Activated naive CD8-positive, alpha-beta T cell treated with anti-CD3 and anti-CD28 coated beads, Interleukin-2, amount 50 U/mL, for 24 hours (primary cell): ENCODE data around the gene UBASH3B.

Experiments used
- ATAC-seq: fragments of 150-1000 bp; cut with Tn5 transposase; one replicate; pipeline ENCODE4 v1.10.0; 2021
- DNase-seq: peaks from one replicate; pipeline ENCODE4 v3.0.0; 2021
- H3K27ac Mint-ChIP-seq: one replicate; pipeline ENCODE4 v1.8.0; 2021; ENCODE audit warnings: mild to moderate bottlenecking, mixed read lengths
- H3K27me3 Mint-ChIP-seq: one replicate; pipeline ENCODE4 v1.8.0; 2021; ENCODE audit warnings: mixed read lengths
- H3K36me3 Mint-ChIP-seq: one replicate; pipeline ENCODE4 v1.8.0; 2021; ENCODE audit warnings: low read depth, mixed read lengths
- H3K4me1 Mint-ChIP-seq: one replicate; pipeline ENCODE4 v1.8.0; 2021; ENCODE audit warnings: mixed read lengths
- H3K4me3 Mint-ChIP-seq: one replicate; pipeline ENCODE4 v1.8.0; 2021; ENCODE audit warnings: mild to moderate bottlenecking, moderate library complexity, mixed read lengths
- H3K9me3 Mint-ChIP-seq: one replicate; pipeline ENCODE4 v1.8.0; 2021; ENCODE audit warnings: mixed read lengths

UBASH3B gene

GRCh38 chr11:122769126-122769780, 113.7 kb downstream of the UBASH3B start:
- Mint-ChIP-seq H3K4me1 (peaks cover 19% of the 10 kb centered on the region), H3K27me3 (no peaks in the 10 kb centered on the region), H3K4me3 (no peak overlapping the region), H3K9me3 (no peaks in the 10 kb centered on the region), H3K27ac (no peak overlapping the region), H3K36me3 (peaks cover 12% of the 10 kb centered on the region)
- DNase-seq (no peak), ATAC-seq (no peak)

- ATAC-seq (no peak), DNase-seq (no peak)
- Mint-ChIP-seq H3K27me3 (no peaks in the 10 kb centered on the region), H3K27ac (no peak overlapping the region), H3K36me3 (peaks cover 24% of the 10 kb centered on the region), H3K4me1 (peaks cover 56% of the 10 kb centered on the region), H3K9me3 (no peaks in the 10 kb centered on the region), H3K4me3 (no peak overlapping the region)
Measured at GRCh38 chr11:122772945-122773344, 117.4 kb downstream of the UBASH3B start.

GRCh38 chr11:122773781-122774266, 118.3 kb downstream of the UBASH3B start:
- DNase-seq (no peak), ATAC-seq (no peak)
- peaks cover 26% of the 10 kb centered on the region for H3K36me3 Mint-ChIP-seq
- H3K27me3 Mint-ChIP-seq, result no peaks in the 10 kb centered on the region
- H3K27ac Mint-ChIP-seq, result no peak overlapping the region
- H3K9me3 Mint-ChIP-seq, result no peaks in the 10 kb centered on the region
- H3K4me1 Mint-ChIP-seq, result peaks cover 65% of the 10 kb centered on the region
- no peak overlapping the region for H3K4me3 Mint-ChIP-seq

GRCh38 chr11:122775675-122776271, 120.3 kb downstream of the UBASH3B start:
- H3K4me3 Mint-ChIP-seq, result peak overlapping the region; percentile 28
- peaks cover 76% of the 10 kb centered on the region for H3K4me1 Mint-ChIP-seq
- H3K36me3 Mint-ChIP-seq, result peaks cover 27% of the 10 kb centered on the region
- ATAC-seq (peak; percentile 72), DNase-seq (no peak)
- no peaks in the 10 kb centered on the region for H3K9me3 Mint-ChIP-seq
- no peaks in the 10 kb centered on the region for H3K27me3 Mint-ChIP-seq
- H3K27ac Mint-ChIP-seq, result peak overlapping the region; percentile 86

- ATAC-seq, result no peak
- no peaks in the 10 kb centered on the region for H3K27me3 Mint-ChIP-seq
- H3K4me1 Mint-ChIP-seq, result peaks cover 80% of the 10 kb centered on the region
- H3K9me3 Mint-ChIP-seq, result no peaks in the 10 kb centered on the region
- DNase-seq, result no peak
- H3K36me3 Mint-ChIP-seq, result peaks cover 31% of the 10 kb centered on the region
- peak overlapping the region; percentile 86 for H3K27ac Mint-ChIP-seq
- H3K4me3 Mint-ChIP-seq, result no peak overlapping the region
Measured at GRCh38 chr11:122776546-122776945, 121.0 kb downstream of the UBASH3B start.

- peak overlapping the region; percentile 6 for H3K4me3 Mint-ChIP-seq
- ATAC-seq (no peak), DNase-seq (no peak)
- peaks cover 33% of the 10 kb centered on the region for H3K36me3 Mint-ChIP-seq
- H3K4me1 Mint-ChIP-seq, result peaks cover 76% of the 10 kb centered on the region
- H3K9me3 Mint-ChIP-seq, result no peaks in the 10 kb centered on the region
- no peaks in the 10 kb centered on the region for H3K27me3 Mint-ChIP-seq
- H3K27ac Mint-ChIP-seq, result peak overlapping the region; percentile 86
Measured at GRCh38 chr11:122777343-122777742, 121.8 kb downstream of the UBASH3B start.

- Mint-ChIP-seq H3K27me3 (no peaks in the 10 kb centered on the region), H3K4me3 (peak overlapping the region; percentile 6), H3K4me1 (peaks cover 74% of the 10 kb centered on the region), H3K9me3 (no peaks in the 10 kb centered on the region), H3K27ac (peak overlapping the region; percentile 86), H3K36me3 (peaks cover 38% of the 10 kb centered on the region)
- ATAC-seq (peak; percentile 61), DNase-seq (no peak)
Measured at GRCh38 chr11:122778148-122778547, 122.6 kb downstream of the UBASH3B start.

- H3K4me3 Mint-ChIP-seq, result no peak overlapping the region
- DNase-seq (no peak), ATAC-seq (no peak)
- H3K36me3 Mint-ChIP-seq, result peaks cover 43% of the 10 kb centered on the region
- peaks cover 64% of the 10 kb centered on the region for H3K4me1 Mint-ChIP-seq
- no peaks in the 10 kb centered on the region for H3K27me3 Mint-ChIP-seq
- H3K9me3 Mint-ChIP-seq, result no peaks in the 10 kb centered on the region
- H3K27ac Mint-ChIP-seq, result peak overlapping the region; percentile 20
Measured at GRCh38 chr11:122779047-122779629, 123.6 kb downstream of the UBASH3B start.

GRCh38 chr11:122780296-122780949, 124.9 kb downstream of the UBASH3B start:
- ATAC-seq, result no peak
- Mint-ChIP-seq H3K9me3 (no peaks in the 10 kb centered on the region), H3K27me3 (no peaks in the 10 kb centered on the region), H3K4me1 (peaks cover 51% of the 10 kb centered on the region), H3K36me3 (peaks cover 53% of the 10 kb centered on the region), H3K4me3 (no peak overlapping the region), H3K27ac (peak overlapping the region; percentile 24)
- no peak for DNase-seq

- H3K4me3 Mint-ChIP-seq, result no peak overlapping the region
- H3K4me1 Mint-ChIP-seq, result peaks cover 39% of the 10 kb centered on the region
- no peak overlapping the region for H3K27ac Mint-ChIP-seq
- DNase-seq (peak; percentile 82), ATAC-seq (peak; percentile 64)
- H3K9me3 Mint-ChIP-seq, result no peaks in the 10 kb centered on the region
- H3K27me3 Mint-ChIP-seq, result no peaks in the 10 kb centered on the region
- H3K36me3 Mint-ChIP-seq, result peaks cover 52% of the 10 kb centered on the region
Measured at GRCh38 chr11:122781378-122782195, 126.1 kb downstream of the UBASH3B start.

- H3K27ac Mint-ChIP-seq, result no peak overlapping the region
- peaks cover 53% of the 10 kb centered on the region for H3K36me3 Mint-ChIP-seq
- H3K4me3 Mint-ChIP-seq, result no peak overlapping the region
- H3K4me1 Mint-ChIP-seq, result peaks cover 33% of the 10 kb centered on the region
- no peak for ATAC-seq
- DNase-seq, result no peak
- H3K9me3 Mint-ChIP-seq, result no peaks in the 10 kb centered on the region
- H3K27me3 Mint-ChIP-seq, result no peaks in the 10 kb centered on the region
Measured at GRCh38 chr11:122782222-122782621, 126.7 kb downstream of the UBASH3B start.

GRCh38 chr11:122784325-122784955, 128.9 kb downstream of the UBASH3B start:
- peaks cover 45% of the 10 kb centered on the region for H3K36me3 Mint-ChIP-seq
- H3K4me3 Mint-ChIP-seq, result no peak overlapping the region
- DNase-seq (no peak), ATAC-seq (peak; percentile 34)
- H3K27ac Mint-ChIP-seq, result no peak overlapping the region
- peaks cover 12% of the 10 kb centered on the region for H3K4me1 Mint-ChIP-seq
- no peaks in the 10 kb centered on the region for H3K9me3 Mint-ChIP-seq
- H3K27me3 Mint-ChIP-seq, result no peaks in the 10 kb centered on the region

- no peak for DNase-seq
- Mint-ChIP-seq H3K9me3 (no peaks in the 10 kb centered on the region), H3K4me1 (peaks cover 8% of the 10 kb centered on the region), H3K27ac (no peak overlapping the region), H3K4me3 (no peak overlapping the region), H3K36me3 (peaks cover 43% of the 10 kb centered on the region), H3K27me3 (no peaks in the 10 kb centered on the region)
- no peak for ATAC-seq
Measured at GRCh38 chr11:122785031-122785541, 129.6 kb downstream of the UBASH3B start.
